NCI-H128 (cell line): Measurements from ENCODE around the gene KLRC3.
"Not testable (repeated sequence)": the region's sequence is repeated elsewhere in the genome, so short reads cannot be mapped to it uniquely, and the experiment has no call there.

Experiments used
- DNase-seq: peaks from one replicate; lab custom pipeline; 2025; ENCODE audit not compliant: unreplicated experiment; lab: John Stamatoyannopoulos, UW

KLRC3 gene

GRCh38 chr12:10369557-10370415, 50.6 kb downstream of the KLRC3 start:
- DNase-seq, result no peak

- DNase-seq, result no peak
Observed at GRCh38 chr12:10368206-10369171, 51.9 kb downstream of the KLRC3 start.

GRCh38 chr12:10367714-10368113, 52.7 kb downstream of the KLRC3 start:
- not testable (repeated sequence) for DNase-seq

GRCh38 chr12:10366875-10367274, 53.5 kb downstream of the KLRC3 start:
- no peak for DNase-seq

GRCh38 chr12:10365696-10366405, 54.5 kb downstream of the KLRC3 start:
- DNase-seq, result no peak

- DNase-seq, result peak; percentile 72
Observed at GRCh38 chr12:10364815-10365622, 55.4 kb downstream of the KLRC3 start.

GRCh38 chr12:10363914-10364814, 56.2 kb downstream of the KLRC3 start:
- DNase-seq, result no peak

- DNase-seq, result no peak
Observed at GRCh38 chr12:10363658-10363913, 56.8 kb downstream of the KLRC3 start.

GRCh38 chr12:10362828-10363657, 57.4 kb downstream of the KLRC3 start:
- no peak for DNase-seq

GRCh38 chr12:10362325-10362724, 58.1 kb downstream of the KLRC3 start:
- no peak for DNase-seq
